Gastrocnemius medialis (tissue), 4 donors: Measurements from ENCODE around the gene SYT7.

Experiments used
- CTCF ChIP-seq, 5 experiments: fragments of 450-650 bp in 3 of 5; fragments of 200-600 bp in 2 of 5; sonication (generic) in 2 of 5; IDR thresholded peaks in 4 of 5; conservative IDR thresholded peaks in 1 of 5; 1 replicate in 4 of 5; 2 replicates in 1 of 5; pipeline ENCODE4 v1.5.1; 2016 to 2019; ENCODE audit warnings: antibody characterized with exemption in 5 of 5, mild to moderate bottlenecking in 3 of 5, moderate library complexity in 3 of 5
- POLR2A ChIP-seq, 2 donors: fragments of 450-650 bp; IDR thresholded peaks; one replicate each; pipeline ENCODE4 v1.6.1; 2017; ENCODE audit warnings: antibody characterized with exemption in 2 of 2, mild to moderate bottlenecking in 2 of 2, moderate library complexity in 2 of 2

- TF ChIP-seq CTCF (IDR thresholded peaks at IDR 0.05 in 4 of 5, conservative IDR thresholded peaks at IDR 0.05 in 1 of 5) = no peak
- TF ChIP-seq POLR2A (IDR thresholded peaks at IDR 0.05) = no peak
These were observed 41.2 kb upstream of the SYT7 start for GRCh38 chr11:61621917-61622585.
